ENCODE results near the gene UBA3. TPM values are rescaled to one million over a fixed set of nuclear protein-coding genes. Genes with fewer than 3 reads are reported as not detected.

Gene UBA3
- total RNA-seq, 1 donor, result 76.9 TPM

DNA sequence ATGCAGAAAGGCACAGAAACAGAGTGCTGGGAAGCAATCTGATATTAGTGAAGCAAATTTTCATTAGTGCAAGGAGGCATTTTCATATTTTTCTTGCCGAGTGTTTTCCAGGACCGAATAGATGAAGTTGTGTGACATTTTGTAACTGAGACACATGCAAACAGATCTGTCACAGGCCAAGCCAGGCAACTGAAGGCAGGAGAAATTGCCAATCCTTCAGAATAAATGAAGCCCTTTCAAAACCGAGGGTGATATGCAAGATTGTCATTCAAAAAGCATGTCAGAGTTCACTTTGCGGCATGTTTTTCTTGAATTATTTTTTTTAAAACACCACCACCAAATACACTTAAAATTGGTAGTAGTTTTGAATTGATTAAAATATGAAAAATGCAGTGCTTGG lies 36.0 kb upstream of the UBA3 start:
- H3K4me3 ChIP-seq (ENCODE audit: low read depth, low read length), result no peak overlapping the region
- no peak for DNase-seq (ENCODE audit: low read depth)
- TF ChIP-seq, protein P1, sequence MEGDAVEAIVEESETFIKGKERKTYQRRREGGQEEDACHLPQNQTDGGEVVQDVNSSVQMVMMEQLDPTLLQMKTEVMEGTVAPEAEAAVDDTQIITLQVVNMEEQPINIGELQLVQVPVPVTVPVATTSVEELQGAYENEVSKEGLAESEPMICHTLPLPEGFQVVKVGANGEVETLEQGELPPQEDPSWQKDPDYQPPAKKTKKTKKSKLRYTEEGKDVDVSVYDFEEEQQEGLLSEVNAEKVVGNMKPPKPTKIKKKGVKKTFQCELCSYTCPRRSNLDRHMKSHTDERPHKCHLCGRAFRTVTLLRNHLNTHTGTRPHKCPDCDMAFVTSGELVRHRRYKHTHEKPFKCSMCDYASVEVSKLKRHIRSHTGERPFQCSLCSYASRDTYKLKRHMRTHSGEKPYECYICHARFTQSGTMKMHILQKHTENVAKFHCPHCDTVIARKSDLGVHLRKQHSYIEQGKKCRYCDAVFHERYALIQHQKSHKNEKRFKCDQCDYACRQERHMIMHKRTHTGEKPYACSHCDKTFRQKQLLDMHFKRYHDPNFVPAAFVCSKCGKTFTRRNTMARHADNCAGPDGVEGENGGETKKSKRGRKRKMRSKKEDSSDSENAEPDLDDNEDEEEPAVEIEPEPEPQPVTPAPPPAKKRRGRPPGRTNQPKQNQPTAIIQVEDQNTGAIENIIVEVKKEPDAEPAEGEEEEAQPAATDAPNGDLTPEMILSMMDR (IDR thresholded peaks at IDR 0.05; ENCODE audit: insufficient read depth, low read length), result no peak

DNA sequence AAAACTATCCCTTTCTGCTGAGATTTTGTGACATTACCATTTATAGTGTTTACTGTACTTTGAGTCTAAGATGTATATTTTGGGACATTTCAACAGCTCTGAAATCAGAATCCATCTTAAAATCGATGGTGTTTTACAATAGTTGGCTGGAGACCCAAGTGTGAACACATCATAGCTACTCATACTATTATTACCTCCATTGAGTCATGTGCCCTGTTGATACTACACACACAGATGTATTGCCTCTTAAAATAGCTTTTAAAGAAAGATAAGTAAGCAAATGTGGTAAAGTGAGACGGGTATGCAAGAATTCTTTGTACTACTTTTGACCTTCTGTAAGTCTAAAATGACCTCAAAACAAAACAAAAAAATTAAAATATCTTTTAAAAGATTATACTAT lies 35.6 kb upstream of the UBA3 start:
- no peak overlapping the region for H3K4me3 ChIP-seq (ENCODE audit: low read depth, low read length)
- TF ChIP-seq, protein P1 (IDR thresholded peaks at IDR 0.05; ENCODE audit: insufficient read depth, low read length), result no peak
- DNase-seq (ENCODE audit: low read depth), result peak; percentile 64

DNA sequence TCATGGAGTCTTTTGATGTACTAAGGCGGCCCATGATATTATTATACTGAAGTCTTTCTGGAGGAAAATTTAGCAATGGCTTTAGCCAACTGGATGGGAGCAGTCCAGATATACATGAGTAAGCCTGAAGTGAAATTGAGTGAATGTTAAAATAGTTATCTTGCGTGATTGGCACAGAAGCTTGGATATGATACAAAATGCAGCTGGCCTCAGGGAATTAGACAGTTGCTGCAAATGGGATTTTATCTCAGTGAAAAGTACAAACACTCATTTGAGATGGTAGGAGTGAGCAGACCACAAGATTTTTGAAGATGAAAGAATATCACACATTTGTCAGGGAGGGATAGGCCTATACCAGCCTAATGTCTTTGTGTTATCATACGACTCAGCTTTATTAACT lies 33.4 kb upstream of the UBA3 start:
- peak; percentile 63 for DNase-seq (ENCODE audit: low read depth)
- H3K4me3 ChIP-seq (ENCODE audit: low read depth, low read length), result no peak overlapping the region
- TF ChIP-seq, protein P1 (IDR thresholded peaks at IDR 0.05; ENCODE audit: insufficient read depth, low read length), result no peak

DNA sequence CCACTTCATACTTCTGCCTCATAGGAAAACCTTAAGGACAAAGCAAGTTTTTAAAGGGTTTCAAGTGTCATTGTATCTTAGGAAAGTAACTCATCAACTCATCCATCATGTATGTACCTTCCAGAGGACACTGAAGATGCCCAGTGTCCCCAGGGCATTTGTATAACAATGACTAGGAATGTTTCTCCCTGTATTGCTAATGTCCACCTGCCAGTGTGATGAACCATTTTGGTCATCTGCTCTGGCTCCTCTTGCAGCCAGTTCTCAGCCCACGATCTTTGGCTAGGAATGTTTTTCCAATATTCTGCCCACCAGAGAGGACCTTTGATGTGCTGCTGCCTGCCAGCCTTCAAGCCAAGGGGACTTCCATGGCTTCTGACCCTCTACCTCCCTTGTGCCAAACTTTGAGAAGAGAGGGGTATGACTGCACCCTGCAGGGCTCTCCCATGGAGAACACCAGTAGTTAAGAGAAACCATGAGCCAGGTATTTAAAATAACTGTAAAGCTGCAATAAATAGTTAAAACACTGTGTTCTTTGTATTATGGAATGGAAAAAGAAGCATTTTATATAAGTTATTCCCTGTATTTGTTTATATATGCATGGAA lies 30.9 kb upstream of the UBA3 start:
- TF ChIP-seq, protein P1 (IDR thresholded peaks at IDR 0.05; ENCODE audit: insufficient read depth, low read length), result no peak
- DNase-seq (ENCODE audit: low read depth), result no peak
- no peak overlapping the region for H3K4me3 ChIP-seq (ENCODE audit: low read depth, low read length)

DNA sequence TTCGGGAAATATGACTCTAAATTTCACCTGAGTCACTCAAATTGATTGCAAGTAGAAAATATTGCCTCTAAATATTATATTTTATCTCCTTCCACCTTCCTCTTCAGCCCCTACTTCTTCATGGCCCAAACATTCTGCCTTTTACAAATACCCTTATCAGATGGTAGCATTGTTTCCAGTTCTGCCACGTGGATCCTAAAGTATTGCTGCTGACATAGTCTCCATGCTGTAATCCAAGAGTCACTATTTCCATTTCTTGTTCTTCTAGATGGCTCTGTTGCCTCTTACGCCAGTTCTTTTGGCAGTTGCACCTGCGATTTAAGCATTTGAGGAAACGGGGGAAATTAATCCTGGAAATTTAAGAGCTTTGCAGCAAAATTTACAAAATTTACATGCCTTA lies 28.6 kb upstream of the UBA3 start:
- DNase-seq (ENCODE audit: low read depth), result peak; percentile 53
- TF ChIP-seq, protein P1 (IDR thresholded peaks at IDR 0.05; ENCODE audit: insufficient read depth, low read length), result no peak
- no peak overlapping the region for H3K4me3 ChIP-seq (ENCODE audit: low read depth, low read length)

DNA sequence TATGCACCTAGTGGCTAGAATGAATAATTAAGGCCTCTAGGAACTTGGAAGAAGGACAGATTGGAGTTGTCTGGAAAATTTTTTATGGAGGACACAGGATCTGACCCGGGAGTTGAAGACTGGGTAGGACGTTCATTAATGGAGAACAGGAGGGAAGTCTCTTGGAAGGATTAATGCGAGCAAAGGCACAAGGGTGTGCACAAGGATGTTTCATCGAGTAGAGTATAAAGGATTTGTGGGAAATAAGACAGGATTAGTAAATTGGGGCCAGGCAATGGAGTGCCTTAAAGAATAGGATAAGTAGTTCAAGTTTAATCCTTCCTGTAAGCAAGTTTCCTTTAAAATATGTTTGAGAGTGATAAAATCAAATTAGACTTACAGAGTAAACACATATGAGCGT lies 27.7 kb upstream of the UBA3 start:
- H3K4me3 ChIP-seq (ENCODE audit: low read depth, low read length), result no peak overlapping the region
- no peak for DNase-seq (ENCODE audit: low read depth)
- TF ChIP-seq, protein P1 (IDR thresholded peaks at IDR 0.05; ENCODE audit: insufficient read depth, low read length), result no peak

DNA sequence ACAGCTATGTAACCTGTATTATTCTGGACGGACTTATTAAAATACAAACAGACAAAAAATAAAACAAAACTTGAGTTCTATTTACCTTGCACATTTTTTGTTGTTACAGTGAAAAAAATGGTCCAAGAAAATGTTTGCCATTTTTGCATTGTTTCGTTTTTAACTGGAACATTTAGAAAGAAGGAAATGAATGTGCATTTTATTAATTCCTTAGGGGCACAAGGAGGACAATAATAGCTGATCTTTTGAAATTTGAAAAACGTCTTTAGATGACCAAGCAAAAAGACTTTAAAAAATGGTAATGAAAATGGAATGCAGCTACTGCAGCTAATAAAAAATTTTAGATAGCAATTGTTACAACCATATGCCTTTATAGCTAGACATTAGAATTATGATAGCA lies 25.2 kb upstream of the UBA3 start:
- peak; percentile 45 for DNase-seq (ENCODE audit: low read depth)
- H3K4me3 ChIP-seq (ENCODE audit: low read depth, low read length), result no peak overlapping the region
- TF ChIP-seq, protein P1 (IDR thresholded peaks at IDR 0.05; ENCODE audit: insufficient read depth, low read length), result no peak
